Adrenal gland (tissue), 5 donors: ENCODE results near the gene ANKS1B.

Experiments used
- CTCF ChIP-seq, 6 experiments: fragments of 450-650 bp in 4 of 6; fragments of 200-600 bp in 2 of 6; sonication (generic) in 1 of 6; IDR thresholded peaks; 1 replicate in 5 of 6; 2 replicates in 1 of 6; pipeline versions ENCODE4 v1.5.1 to v1.8.0; 2016 to 2021; ENCODE audit warnings: antibody characterized with exemption in 6 of 6, mild to moderate bottlenecking in 2 of 6, moderate library complexity in 1 of 6
- POLR2A ChIP-seq, 2 donors: fragments of 450-650 bp; IDR thresholded peaks; one replicate each; pipeline ENCODE4 v1.6.1; 2017; ENCODE audit warnings: antibody characterized with exemption in 2 of 2, mild to moderate bottlenecking in 2 of 2, moderate library complexity in 1 of 2
- donor health status: DM: no; HTN: no; CAD: no.

- no peak for TF ChIP-seq POLR2A (IDR thresholded peaks at IDR 0.05)
- no peak for TF ChIP-seq CTCF (IDR thresholded peaks at IDR 0.05)
Measured at GRCh38 chr12:99029511-99030271, 955.0 kb downstream of the ANKS1B start.
